Ishikawa (cell line): Measurements from ENCODE around the gene ALDH1A2.

Source experiments
- CEBPB ChIP-seq: IDR thresholded peaks from 2 replicates; pipeline ENCODE4 v1.6.1; 2012
- CREB1 ChIP-seq: IDR thresholded peaks from 2 replicates; pipeline ENCODE4 v1.6.1; 2012; ENCODE audit warnings: low read depth
- EP300 ChIP-seq: IDR thresholded peaks from 2 replicates; pipeline ENCODE4 v1.6.1; 2012; ENCODE audit warnings: borderline replicate concordance
- FOXM1 ChIP-seq: IDR thresholded peaks from 2 replicates; pipeline ENCODE4 v1.6.1; 2012; ENCODE audit warnings: low read depth, borderline replicate concordance
- NFIC ChIP-seq: IDR thresholded peaks from 2 replicates; pipeline ENCODE4 v1.6.1; 2012
- RAD21 ChIP-seq: IDR thresholded peaks from 2 replicates; pipeline ENCODE4 v1.6.1; 2012; ENCODE audit warnings: low read depth
- TAF1 ChIP-seq: IDR thresholded peaks from 2 replicates; pipeline ENCODE4 v1.6.1; 2012; ENCODE audit warnings: low read depth, mild to moderate bottlenecking
- TCF12 ChIP-seq: IDR thresholded peaks from 2 replicates; pipeline ENCODE4 v1.6.1; 2012; ENCODE audit warnings: low read depth
- TEAD4 ChIP-seq: IDR thresholded peaks from 2 replicates; pipeline ENCODE4 v1.6.1; 2012
- YY1 ChIP-seq: IDR thresholded peaks from 2 replicates; pipeline ENCODE4 v1.6.1; 2012; ENCODE audit warnings: low read depth
- ZBTB7A ChIP-seq: IDR thresholded peaks from 2 replicates; pipeline ENCODE4 v1.6.1; 2012; ENCODE audit warnings: low read depth
- TF ChIP-seq, protein P1 (sequence below): IDR thresholded peaks from 2 replicates; pipeline ENCODE4 v1.6.1; 2012; ENCODE audit warnings: low read depth, mild to moderate bottlenecking

DNA sequence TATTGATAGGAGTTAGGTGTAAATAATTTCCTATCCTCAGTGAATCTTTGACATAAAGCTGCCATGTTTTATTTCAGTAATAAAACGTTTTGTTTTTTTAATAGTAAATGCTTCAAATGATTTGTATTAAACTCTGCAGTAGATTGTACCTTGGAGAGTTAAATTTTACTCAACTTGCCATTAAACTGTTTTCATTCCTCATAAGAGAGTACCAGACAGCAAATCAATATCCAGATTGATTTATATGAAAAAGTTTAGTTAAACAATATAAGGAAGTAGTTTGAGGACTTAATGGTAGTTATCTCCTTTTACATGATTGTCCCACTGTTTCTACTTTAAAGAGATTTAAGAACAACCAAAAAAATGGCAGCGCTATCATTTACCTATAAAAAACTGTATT, 18.4 kb downstream of the ALDH1A2 start:
- TF ChIP-seq TCF12 (no peak), RAD21 (no peak), FOXM1 (no peak), CEBPB (no peak), YY1 (no peak), EP300 (no peak), CREB1 (no peak), NFIC (no peak), ZBTB7A (no peak), TEAD4 (no peak), TAF1 (no peak)
- TF ChIP-seq, protein P1, sequence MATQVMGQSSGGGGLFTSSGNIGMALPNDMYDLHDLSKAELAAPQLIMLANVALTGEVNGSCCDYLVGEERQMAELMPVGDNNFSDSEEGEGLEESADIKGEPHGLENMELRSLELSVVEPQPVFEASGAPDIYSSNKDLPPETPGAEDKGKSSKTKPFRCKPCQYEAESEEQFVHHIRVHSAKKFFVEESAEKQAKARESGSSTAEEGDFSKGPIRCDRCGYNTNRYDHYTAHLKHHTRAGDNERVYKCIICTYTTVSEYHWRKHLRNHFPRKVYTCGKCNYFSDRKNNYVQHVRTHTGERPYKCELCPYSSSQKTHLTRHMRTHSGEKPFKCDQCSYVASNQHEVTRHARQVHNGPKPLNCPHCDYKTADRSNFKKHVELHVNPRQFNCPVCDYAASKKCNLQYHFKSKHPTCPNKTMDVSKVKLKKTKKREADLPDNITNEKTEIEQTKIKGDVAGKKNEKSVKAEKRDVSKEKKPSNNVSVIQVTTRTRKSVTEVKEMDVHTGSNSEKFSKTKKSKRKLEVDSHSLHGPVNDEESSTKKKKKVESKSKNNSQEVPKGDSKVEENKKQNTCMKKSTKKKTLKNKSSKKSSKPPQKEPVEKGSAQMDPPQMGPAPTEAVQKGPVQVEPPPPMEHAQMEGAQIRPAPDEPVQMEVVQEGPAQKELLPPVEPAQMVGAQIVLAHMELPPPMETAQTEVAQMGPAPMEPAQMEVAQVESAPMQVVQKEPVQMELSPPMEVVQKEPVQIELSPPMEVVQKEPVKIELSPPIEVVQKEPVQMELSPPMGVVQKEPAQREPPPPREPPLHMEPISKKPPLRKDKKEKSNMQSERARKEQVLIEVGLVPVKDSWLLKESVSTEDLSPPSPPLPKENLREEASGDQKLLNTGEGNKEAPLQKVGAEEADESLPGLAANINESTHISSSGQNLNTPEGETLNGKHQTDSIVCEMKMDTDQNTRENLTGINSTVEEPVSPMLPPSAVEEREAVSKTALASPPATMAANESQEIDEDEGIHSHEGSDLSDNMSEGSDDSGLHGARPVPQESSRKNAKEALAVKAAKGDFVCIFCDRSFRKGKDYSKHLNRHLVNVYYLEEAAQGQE, result no peak
